Measurements from ENCODE around the gene MCC.

- TF ChIP-seq CTCF (conservative IDR thresholded peaks at IDR 0.05; ENCODE audit: low read depth, low read length) (no peak), EZH2 (IDR thresholded peaks at IDR 0.05; ENCODE audit: low read length, unreplicated experiment) (no peak)
Observed at GRCh38 chr5:113397046-113397445, 91.2 kb downstream of the MCC start.

All from PC-3 (cell line).